RPMI8226 (cell line): ENCODE results near the gene TRA2A.
"Not testable (repeated sequence)": the region's sequence is repeated elsewhere in the genome, so short reads cannot be mapped to it uniquely, and the experiment has no call there.

Experiments used
- DNase-seq: peaks from one replicate; pipeline ENCODE4 v3.0.0-alpha.2; 2015

Gene TRA2A

GRCh38 chr7:23491502-23491901 is 40.3 kb downstream of the TRA2A start:
- DNase-seq: no peak

GRCh38 chr7:23490357-23491135 is 41.2 kb downstream of the TRA2A start:
- DNase-seq: no peak

- DNase-seq: not testable (repeated sequence)
Observed at GRCh38 chr7:23488714-23489113, 43.1 kb downstream of the TRA2A start.

GRCh38 chr7:23487670-23488069 is 44.1 kb downstream of the TRA2A start:
- DNase-seq: no peak

GRCh38 chr7:23486002-23486773 is 45.6 kb downstream of the TRA2A start:
- DNase-seq: no peak

- DNase-seq: no peak
Observed at GRCh38 chr7:23482686-23483085, 49.1 kb downstream of the TRA2A start.

GRCh38 chr7:23477962-23478866 is 53.6 kb downstream of the TRA2A start:
- peak; percentile 54 for DNase-seq

GRCh38 chr7:23477157-23477499 is 54.7 kb downstream of the TRA2A start:
- DNase-seq: peak; percentile 18

GRCh38 chr7:23476286-23477156 is 55.3 kb downstream of the TRA2A start:
- peak; percentile 41 for DNase-seq

GRCh38 chr7:23475576-23475839 is 56.3 kb downstream of the TRA2A start:
- no peak for DNase-seq

GRCh38 chr7:23474829-23475575 is 56.8 kb downstream of the TRA2A start:
- no peak for DNase-seq

- DNase-seq: peak; percentile 99
Observed at GRCh38 chr7:23474094-23474828, 57.5 kb downstream of the TRA2A start.

- DNase-seq: no peak
Observed at GRCh38 chr7:23473844-23474093, 58.0 kb downstream of the TRA2A start.

GRCh38 chr7:23472956-23473843 is 58.6 kb downstream of the TRA2A start:
- peak; percentile 50 for DNase-seq

GRCh38 chr7:23472556-23472955 is 59.2 kb downstream of the TRA2A start:
- no peak for DNase-seq

- DNase-seq: peak; percentile 42
Observed at GRCh38 chr7:23472046-23472445, 59.7 kb downstream of the TRA2A start.

GRCh38 chr7:23471106-23471859 is 60.5 kb downstream of the TRA2A start:
- DNase-seq: peak; percentile 96

GRCh38 chr7:23470330-23471105 is 61.3 kb downstream of the TRA2A start, which contains the start of gene IGF2BP3:
TSS of gene IGF2BP3 (minus strand) at chr7:23470491. CDS start at chr7:23470110, 381 bp downstream.
- peak; percentile 98 for DNase-seq

GRCh38 chr7:23469961-23470250 is 61.9 kb downstream of the TRA2A start:
- DNase-seq: no peak
